SU-DHL-6 (cell line): ENCODE data around the gene MFSD6.

Experiments used
- EZH2phosphoT487 ChIP-seq: fragments of 200-600 bp; sonication (generic), shearing (Covaris generic); conservative IDR thresholded peaks from 2 replicates; pipeline ENCODE4 v1.6.1; 2018; ENCODE audit warnings: mild to moderate bottlenecking, antibody characterized with exemption, low read length, moderate library complexity, mixed read lengths
- TF ChIP-seq, protein P1 (sequence below): fragments of 200-600 bp; sonication (generic); IDR thresholded peaks from one replicate; pipeline ENCODE4 v1.5.1; 2017; ENCODE audit warnings: antibody characterized with exemption, mild to moderate bottlenecking, low read length, moderate library complexity; ENCODE audit not compliant: insufficient read depth, poor library complexity, severe bottlenecking

DNA sequence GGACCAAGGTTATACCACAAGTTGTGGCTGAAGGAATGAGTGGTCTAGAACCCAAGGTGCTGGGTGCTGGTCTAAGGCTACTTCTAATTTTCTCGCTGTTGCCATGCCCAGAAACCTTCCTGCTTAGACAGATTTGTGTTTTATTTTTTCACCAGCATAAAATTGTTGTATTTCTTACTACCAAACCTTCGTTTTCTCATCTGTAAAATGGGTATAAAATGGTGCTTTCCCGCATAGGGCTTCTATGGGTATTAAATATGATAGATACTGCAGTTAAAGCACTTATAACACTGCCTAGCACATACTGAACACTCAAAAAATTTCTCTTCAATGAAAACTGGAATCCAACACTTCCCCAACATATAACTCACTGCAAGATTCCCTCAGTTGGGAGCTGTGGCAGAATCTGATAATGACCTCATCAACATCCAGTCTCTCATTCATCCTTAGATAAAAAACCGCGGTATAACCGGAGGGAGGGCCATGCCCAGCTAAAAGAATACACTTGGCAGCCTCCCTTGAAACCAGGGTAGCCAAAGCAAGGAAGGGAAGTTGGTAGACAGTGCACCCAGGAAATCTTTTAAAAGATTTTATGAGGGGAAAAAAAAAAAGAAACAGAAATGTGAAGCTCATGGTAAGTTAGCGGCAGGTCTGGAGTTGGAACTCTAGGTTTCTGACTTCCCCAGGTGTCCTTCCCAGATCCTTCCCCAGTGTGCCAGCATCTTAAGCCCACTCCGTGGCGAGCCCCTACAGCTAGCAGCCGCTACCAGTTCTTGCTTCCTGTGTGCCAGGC is 125.2 kb downstream of the MFSD6 start:
- TF ChIP-seq, protein P1, sequence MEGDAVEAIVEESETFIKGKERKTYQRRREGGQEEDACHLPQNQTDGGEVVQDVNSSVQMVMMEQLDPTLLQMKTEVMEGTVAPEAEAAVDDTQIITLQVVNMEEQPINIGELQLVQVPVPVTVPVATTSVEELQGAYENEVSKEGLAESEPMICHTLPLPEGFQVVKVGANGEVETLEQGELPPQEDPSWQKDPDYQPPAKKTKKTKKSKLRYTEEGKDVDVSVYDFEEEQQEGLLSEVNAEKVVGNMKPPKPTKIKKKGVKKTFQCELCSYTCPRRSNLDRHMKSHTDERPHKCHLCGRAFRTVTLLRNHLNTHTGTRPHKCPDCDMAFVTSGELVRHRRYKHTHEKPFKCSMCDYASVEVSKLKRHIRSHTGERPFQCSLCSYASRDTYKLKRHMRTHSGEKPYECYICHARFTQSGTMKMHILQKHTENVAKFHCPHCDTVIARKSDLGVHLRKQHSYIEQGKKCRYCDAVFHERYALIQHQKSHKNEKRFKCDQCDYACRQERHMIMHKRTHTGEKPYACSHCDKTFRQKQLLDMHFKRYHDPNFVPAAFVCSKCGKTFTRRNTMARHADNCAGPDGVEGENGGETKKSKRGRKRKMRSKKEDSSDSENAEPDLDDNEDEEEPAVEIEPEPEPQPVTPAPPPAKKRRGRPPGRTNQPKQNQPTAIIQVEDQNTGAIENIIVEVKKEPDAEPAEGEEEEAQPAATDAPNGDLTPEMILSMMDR: no peak
- no peak for TF ChIP-seq EZH2phosphoT487
